Activated B cell treated with CpG ODN at 0.5 μM for 24 hours (primary cell): ENCODE data around the gene SSR1. TPM values are rescaled to one million over a fixed set of nuclear protein-coding genes. Genes with fewer than 3 reads are reported as not detected.
A peak's percentile ranks its signal among the peaks of the same experiment; 100 is the strongest.

Experiments used
- ATAC-seq: fragments of 200-7000 bp; cut with Tn5 transposase; one replicate; pipeline ENCODE4 v1.10.0; 2021; ENCODE audit warnings: low read depth, mild to moderate bottlenecking, moderate library complexity
- CTCF ChIA-PET: fragments of 350-600 bp; sonication (Branson Sonifier 250); formaldehyde crosslinking; loops from one replicate; lab custom pipeline; 2021; ENCODE audit warnings: antibody characterized with exemption; lab: Charles Lee
- POLR2A ChIA-PET: fragments of 350-600 bp; sonication (Branson Sonifier 250); formaldehyde crosslinking; loops from one replicate; lab custom pipeline; 2021; ENCODE audit warnings: antibody characterized with exemption; lab: Charles Lee
- DNase-seq: peaks from one replicate; pipeline ENCODE4 v3.0.0; 2022
- H3K27ac Mint-ChIP-seq: one replicate; pipeline ENCODE4 v1.8.0; 2020; ENCODE audit warnings: mixed read lengths
- H3K27me3 Mint-ChIP-seq: one replicate; pipeline ENCODE4 v1.8.0; 2021; ENCODE audit warnings: mixed read lengths
- H3K36me3 Mint-ChIP-seq: one replicate; pipeline ENCODE4 v1.8.0; 2021; ENCODE audit warnings: low read depth, mixed read lengths
- H3K4me1 Mint-ChIP-seq: one replicate; pipeline ENCODE4 v1.8.0; 2021; ENCODE audit warnings: mixed read lengths
- H3K4me3 Mint-ChIP-seq: one replicate; pipeline ENCODE4 v1.8.0; 2020; ENCODE audit warnings: mild to moderate bottlenecking, mixed read lengths
- H3K9me3 Mint-ChIP-seq: one replicate; pipeline ENCODE4 v1.8.0; 2020; ENCODE audit warnings: mixed read lengths
- CTCF ChIP-seq: fragments of 200-600 bp; IDR thresholded peaks from one replicate; pipeline ENCODE4 v1.8.0; 2022; ENCODE audit warnings: antibody characterized with exemption, mild to moderate bottlenecking
- intact Hi-C: fragments of 100-400 bp; cut with micrococcal nuclease; formaldehyde crosslinking; loops from one replicate; pipeline ENCODE4 v1.15.1; 2024
- total RNA-seq: library from RNA; stranded (reverse); gene quantifications from 2 replicates; pipeline ENCODE4 v1.2.3, GENCODE V29; 2022

Gene SSR1
- total RNA-seq, 1 donor from 2014 or later: 86.7 TPM

- H3K27me3 Mint-ChIP-seq: no peaks in the 10 kb centered on the region
- H3K27ac Mint-ChIP-seq: peak overlapping the region; percentile 62
- H3K9me3 Mint-ChIP-seq: no peaks in the 10 kb centered on the region
- ATAC-seq (no peak), DNase-seq (no peak)
- no peak for TF ChIP-seq CTCF
- ChIA-PET POLR2A (interaction anchor here (0.6 kb wide), 1 partner anchor 12 kb away, joined by 3 read pairs; no protein-coding TSS in a partner anchor), CTCF (no interaction called here)
- peaks cover 91% of the 10 kb centered on the region for H3K36me3 Mint-ChIP-seq
- H3K4me1 Mint-ChIP-seq: peaks cover 6% of the 10 kb centered on the region
- no peak overlapping the region for H3K4me3 Mint-ChIP-seq
- intact Hi-C loops: no loop called here
Measured at GRCh38 chr6:7224731-7225130, 88.3 kb downstream of the SSR1 start.

GRCh38 chr6:7222197-7222596 is 90.8 kb downstream of the SSR1 start:
- Mint-ChIP-seq H3K4me1 (peaks cover 6% of the 10 kb centered on the region), H3K36me3 (peaks cover 84% of the 10 kb centered on the region), H3K4me3 (no peak overlapping the region), H3K9me3 (no peaks in the 10 kb centered on the region), H3K27ac (peak overlapping the region; percentile 19), H3K27me3 (no peaks in the 10 kb centered on the region)
- DNase-seq (no peak), ATAC-seq (no peak)
- ChIA-PET POLR2A (no interaction called here), CTCF (no interaction called here)
- intact Hi-C loops: no loop called here
- no peak for TF ChIP-seq CTCF

- no peak overlapping the region for H3K27ac Mint-ChIP-seq
- H3K4me1 Mint-ChIP-seq: peaks cover 1% of the 10 kb centered on the region
- ATAC-seq (no peak), DNase-seq (no peak)
- H3K36me3 Mint-ChIP-seq: peaks cover 83% of the 10 kb centered on the region
- ChIA-PET CTCF (no interaction called here), POLR2A (no interaction called here)
- intact Hi-C loops: no loop called here
- no peak overlapping the region for H3K4me3 Mint-ChIP-seq
- TF ChIP-seq CTCF: no peak
- H3K27me3 Mint-ChIP-seq: no peaks in the 10 kb centered on the region
- no peaks in the 10 kb centered on the region for H3K9me3 Mint-ChIP-seq
Measured at GRCh38 chr6:7219310-7219709, 93.7 kb downstream of the SSR1 start.

- ChIA-PET POLR2A (interaction anchor here (0.6 kb wide), 1 partner anchor 641 kb away, joined by 5 read pairs; no protein-coding TSS in a partner anchor), CTCF (no interaction called here)
- Mint-ChIP-seq H3K27ac (no peak overlapping the region), H3K36me3 (peaks cover 84% of the 10 kb centered on the region), H3K4me1 (no peaks in the 10 kb centered on the region), H3K4me3 (no peak overlapping the region), H3K27me3 (no peaks in the 10 kb centered on the region), H3K9me3 (no peaks in the 10 kb centered on the region)
- intact Hi-C loops: no loop called here
- TF ChIP-seq CTCF: no peak
- ATAC-seq (no peak), DNase-seq (no peak)
Measured at GRCh38 chr6:7218406-7218988, 94.5 kb downstream of the SSR1 start.

Other genes starting within 250 kb of the SSR1 start
- gene RREB1, start 205.2 kb downstream of the SSR1 start, total RNA-seq: 62.2 and 67.7 TPM in 2 replicates
- 0.07 and 0.20 TPM in 2 replicates for gene CAGE1, start 76.5 kb upstream of the SSR1 start, total RNA-seq
- 38.3 and 38.7 TPM in 2 replicates for gene RIOK1, start 76.6 kb upstream of the SSR1 start, total RNA-seq
- 0.02 TPM in 2 replicates for gene DSP, start 228.5 kb upstream of the SSR1 start, total RNA-seq